GM23338 (cell line): ENCODE results near the gene C1QTNF9.

Source experiments
- CREB1 ChIP-seq: fragments of 250-450 bp; sonication (Bioruptor Pico); IDR thresholded peaks from 2 replicates; pipeline ENCODE4 v1.5.0; 2020; ENCODE audit warnings: low read depth, mild to moderate bottlenecking, moderate library complexity
- EZH2 ChIP-seq: fragments of 200-600 bp; sonication (generic); IDR thresholded peaks from one replicate; pipeline ENCODE4 v1.8.0; 2017; ENCODE audit warnings: antibody characterized with exemption, mild to moderate bottlenecking, low read depth; ENCODE audit not compliant: unreplicated experiment
- EZH2phosphoT487 ChIP-seq: fragments of 200-600 bp; sonication (generic); IDR thresholded peaks from one replicate; pipeline ENCODE4 v1.8.1; 2018; ENCODE audit warnings: antibody characterized with exemption; ENCODE audit not compliant: unreplicated experiment
- JUNB ChIP-seq: IDR thresholded peaks from one replicate; pipeline ENCODE4 v1.6.1; 2016; ENCODE audit warnings: antibody characterized with exemption; ENCODE audit not compliant: unreplicated experiment
- POLR2AphosphoS5 ChIP-seq: IDR thresholded peaks from 2 replicates; pipeline ENCODE4 v1.6.1; 2016; ENCODE audit warnings: antibody characterized with exemption, low read depth
- STAT1 ChIP-seq: IDR thresholded peaks from one replicate; pipeline ENCODE4 v1.6.1; 2016; ENCODE audit warnings: antibody characterized with exemption; ENCODE audit not compliant: unreplicated experiment
- ZNF114 ChIP-seq: fragments of 250-450 bp; sonication (Bioruptor Pico); IDR thresholded peaks from 2 replicates; pipeline ENCODE4 v1.5.0; 2020; ENCODE audit warnings: mild to moderate bottlenecking, moderate library complexity
- TF ChIP-seq, protein P1 (sequence below), 2 experiments: fragments of 200-600 bp in 1 of 2; sonication (generic) in 1 of 2; conservative IDR thresholded peaks; 2 replicates each; pipeline versions ENCODE4 v1.5.1 to v1.6.1; 2016 to 2017; ENCODE audit warnings: antibody characterized with exemption in 2 of 2, low read depth in 2 of 2, mild to moderate bottlenecking in 2 of 2, moderate library complexity in 1 of 2
- TF ChIP-seq, protein P2 (sequence below): IDR thresholded peaks from one replicate; pipeline ENCODE4 v1.6.1; 2018; ENCODE audit warnings: antibody characterized with exemption; ENCODE audit not compliant: unreplicated experiment

DNA sequence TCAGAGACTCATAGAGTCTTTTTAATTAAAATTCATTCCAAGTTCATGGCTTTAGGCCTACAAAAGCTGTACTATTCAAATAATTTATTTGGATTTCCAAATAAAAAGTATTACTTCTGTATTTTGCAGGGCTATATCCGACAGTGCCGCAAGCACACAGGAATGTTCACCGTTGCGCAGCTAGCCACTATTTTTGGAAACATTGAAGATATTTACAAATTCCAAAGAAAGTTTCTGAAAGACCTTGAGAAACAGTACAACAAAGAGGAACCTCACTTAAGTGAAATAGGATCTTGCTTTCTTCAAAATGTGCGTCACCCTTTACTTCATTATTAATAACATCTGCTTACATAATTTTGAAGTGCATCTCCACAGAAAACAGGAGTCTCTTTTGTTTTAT is 20.5 kb upstream of the C1QTNF9 start:
- TF ChIP-seq, protein P1, sequence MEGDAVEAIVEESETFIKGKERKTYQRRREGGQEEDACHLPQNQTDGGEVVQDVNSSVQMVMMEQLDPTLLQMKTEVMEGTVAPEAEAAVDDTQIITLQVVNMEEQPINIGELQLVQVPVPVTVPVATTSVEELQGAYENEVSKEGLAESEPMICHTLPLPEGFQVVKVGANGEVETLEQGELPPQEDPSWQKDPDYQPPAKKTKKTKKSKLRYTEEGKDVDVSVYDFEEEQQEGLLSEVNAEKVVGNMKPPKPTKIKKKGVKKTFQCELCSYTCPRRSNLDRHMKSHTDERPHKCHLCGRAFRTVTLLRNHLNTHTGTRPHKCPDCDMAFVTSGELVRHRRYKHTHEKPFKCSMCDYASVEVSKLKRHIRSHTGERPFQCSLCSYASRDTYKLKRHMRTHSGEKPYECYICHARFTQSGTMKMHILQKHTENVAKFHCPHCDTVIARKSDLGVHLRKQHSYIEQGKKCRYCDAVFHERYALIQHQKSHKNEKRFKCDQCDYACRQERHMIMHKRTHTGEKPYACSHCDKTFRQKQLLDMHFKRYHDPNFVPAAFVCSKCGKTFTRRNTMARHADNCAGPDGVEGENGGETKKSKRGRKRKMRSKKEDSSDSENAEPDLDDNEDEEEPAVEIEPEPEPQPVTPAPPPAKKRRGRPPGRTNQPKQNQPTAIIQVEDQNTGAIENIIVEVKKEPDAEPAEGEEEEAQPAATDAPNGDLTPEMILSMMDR (conservative IDR thresholded peaks at IDR 0.05; ENCODE audit: low read depth in 2 of 2), result no peak
- no peak for TF ChIP-seq EZH2
- no peak for TF ChIP-seq STAT1
- TF ChIP-seq, protein P2, sequence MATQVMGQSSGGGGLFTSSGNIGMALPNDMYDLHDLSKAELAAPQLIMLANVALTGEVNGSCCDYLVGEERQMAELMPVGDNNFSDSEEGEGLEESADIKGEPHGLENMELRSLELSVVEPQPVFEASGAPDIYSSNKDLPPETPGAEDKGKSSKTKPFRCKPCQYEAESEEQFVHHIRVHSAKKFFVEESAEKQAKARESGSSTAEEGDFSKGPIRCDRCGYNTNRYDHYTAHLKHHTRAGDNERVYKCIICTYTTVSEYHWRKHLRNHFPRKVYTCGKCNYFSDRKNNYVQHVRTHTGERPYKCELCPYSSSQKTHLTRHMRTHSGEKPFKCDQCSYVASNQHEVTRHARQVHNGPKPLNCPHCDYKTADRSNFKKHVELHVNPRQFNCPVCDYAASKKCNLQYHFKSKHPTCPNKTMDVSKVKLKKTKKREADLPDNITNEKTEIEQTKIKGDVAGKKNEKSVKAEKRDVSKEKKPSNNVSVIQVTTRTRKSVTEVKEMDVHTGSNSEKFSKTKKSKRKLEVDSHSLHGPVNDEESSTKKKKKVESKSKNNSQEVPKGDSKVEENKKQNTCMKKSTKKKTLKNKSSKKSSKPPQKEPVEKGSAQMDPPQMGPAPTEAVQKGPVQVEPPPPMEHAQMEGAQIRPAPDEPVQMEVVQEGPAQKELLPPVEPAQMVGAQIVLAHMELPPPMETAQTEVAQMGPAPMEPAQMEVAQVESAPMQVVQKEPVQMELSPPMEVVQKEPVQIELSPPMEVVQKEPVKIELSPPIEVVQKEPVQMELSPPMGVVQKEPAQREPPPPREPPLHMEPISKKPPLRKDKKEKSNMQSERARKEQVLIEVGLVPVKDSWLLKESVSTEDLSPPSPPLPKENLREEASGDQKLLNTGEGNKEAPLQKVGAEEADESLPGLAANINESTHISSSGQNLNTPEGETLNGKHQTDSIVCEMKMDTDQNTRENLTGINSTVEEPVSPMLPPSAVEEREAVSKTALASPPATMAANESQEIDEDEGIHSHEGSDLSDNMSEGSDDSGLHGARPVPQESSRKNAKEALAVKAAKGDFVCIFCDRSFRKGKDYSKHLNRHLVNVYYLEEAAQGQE, result no peak
- no peak for TF ChIP-seq EZH2phosphoT487
- TF ChIP-seq CREB1 (CRISPR knock-in tag), result no peak
- no peak for TF ChIP-seq POLR2AphosphoS5
- TF ChIP-seq JUNB, result no peak
- TF ChIP-seq ZNF114 (CRISPR knock-in tag), result no peak
